Measurements from ENCODE around the gene IDH1. TPM values are rescaled to one million over a fixed set of nuclear protein-coding genes. Genes with fewer than 3 reads are reported as not detected.

IDH1 gene
- total and polyA plus RNA-seq, 7 donors, result 9.7 to 42.6 (median 16.5) TPM

GRCh38 chr2:208195531-208195930 lies 59.3 kb downstream of the IDH1 start:
- no peaks in the 10 kb centered on the region for H3K9me3 ChIP-seq
- ATAC-seq, result no peak
- intact Hi-C loops (cut with DNase I), result no loop called here
- no peak overlapping the region for H3K27ac ChIP-seq
- no peak overlapping the region for H3K4me3 ChIP-seq
- H3K36me3 ChIP-seq (ENCODE audit: insufficient read depth in 1 of 2, low read depth in 1 of 2), result no peaks in the 10 kb centered on the region
- WGBS, 3 donors, result 75 to 79% (median 75%) methylated on average over 3 of the region's 3 CpGs
- no peak for TF ChIP-seq CTCF (IDR thresholded peaks at IDR 0.05)
- H3K4me1 ChIP-seq, result no peaks in the 10 kb centered on the region
- H3K27me3 ChIP-seq (ENCODE audit: insufficient read depth in 3 of 3, low read length in 2 of 3), result no peaks in the 10 kb centered on the region
- no peak for DNase-seq

GRCh38 chr2:208192611-208193236 lies 62.1 kb downstream of the IDH1 start:
- Histone ChIP-seq H3K4me3 (no peak overlapping the region), H3K27ac (no peak overlapping the region), H3K9me3 (no peaks in the 10 kb centered on the region), H3K27me3 (ENCODE audit: insufficient read depth in 3 of 3, low read length in 2 of 3) (no peaks in the 10 kb centered on the region), H3K4me1 (no peaks in the 10 kb centered on the region), H3K36me3 (ENCODE audit: insufficient read depth in 1 of 2, low read depth in 1 of 2) (no peaks in the 10 kb centered on the region)
- TF ChIP-seq CTCF (IDR thresholded peaks at IDR 0.05), result no peak
- ATAC-seq (no peak), DNase-seq (no peak)
- 85 to 88% (median 86%) methylated on average over 8 of the region's 8 CpGs for WGBS, 3 donors
- intact Hi-C loops (cut with DNase I), result no loop called here

GRCh38 chr2:208189810-208190503 lies 64.9 kb downstream of the IDH1 start, which contains the start of gene C2orf80:
Gene C2orf80 (minus strand): TSS chr2:208190030. CDS start chr2:208186986, 3,044 bp downstream.
- H3K4me1 ChIP-seq, result no peaks in the 10 kb centered on the region
- ATAC-seq, result no peak

GRCh38 chr2:208189069-208189809 lies 65.6 kb downstream of the IDH1 start:
- no peak for ATAC-seq
- Histone ChIP-seq H3K27ac (no peak overlapping the region), H3K27me3 (ENCODE audit: insufficient read depth in 3 of 3, low read length in 2 of 3) (no peaks in the 10 kb centered on the region), H3K4me1 (no peaks in the 10 kb centered on the region), H3K36me3 (ENCODE audit: insufficient read depth in 1 of 2, low read depth in 1 of 2) (no peaks in the 10 kb centered on the region), H3K9me3 (no peaks in the 10 kb centered on the region), H3K4me3 (no peak overlapping the region)
- TF ChIP-seq CTCF (IDR thresholded peaks at IDR 0.05), result no peak
- 69 to 76% (median 73%) methylated on average over 5 of the region's 5 CpGs for WGBS, 3 donors
- DNase-seq, result no peak
- intact Hi-C loops (cut with DNase I), result no loop called here

More at GRCh38 chr2:208189810-208190503, 64.9 kb downstream of the IDH1 start, which contains the start of gene C2orf80:
- Histone ChIP-seq H3K4me3 (no peak within 1 kb of the TSS), H3K9me3 (no peaks in the 10 kb centered on the region), H3K27me3 (ENCODE audit: insufficient read depth in 3 of 3, low read length in 2 of 3) (no peaks in the 10 kb centered on the region), H3K36me3 (ENCODE audit: insufficient read depth in 1 of 2, low read depth in 1 of 2) (no peaks in the 10 kb centered on the region), H3K27ac (no peak within 1 kb of the TSS)
- 56 to 63% (median 59%) methylated on average over 10 of the region's 10 CpGs for WGBS, 3 donors
- no peak for TF ChIP-seq CTCF (IDR thresholded peaks at IDR 0.05)
- no peak for DNase-seq
- intact Hi-C loops (cut with DNase I), result no loop called here
